Sigmoid colon (tissue), 4 donors: ENCODE measurements around the gene UBA52.

ENCODE experiments used
- CTCF ChIP-seq, 4 experiments: fragments of 450-650 bp in 3 of 4; fragments of 200-600 bp in 1 of 4; IDR thresholded peaks; one replicate each; pipeline ENCODE4 v1.5.1; 2016 to 2019; ENCODE audit warnings: antibody characterized with exemption in 4 of 4, mild to moderate bottlenecking in 3 of 4, moderate library complexity in 2 of 4
- EP300 ChIP-seq, 4 donors: sonication (generic); formaldehyde crosslinking; IDR thresholded peaks; one replicate each; pipeline ENCODE4 v1.6.1; 2017; ENCODE audit warnings: antibody characterized with exemption in 4 of 4
- POLR2A ChIP-seq, 2 donors: fragments of 450-650 bp; IDR thresholded peaks; one replicate each; pipeline ENCODE4 v1.6.1; 2016; ENCODE audit warnings: antibody characterized with exemption in 2 of 2, mild to moderate bottlenecking in 2 of 2, moderate library complexity in 2 of 2
- POLR2AphosphoS5 ChIP-seq, 4 donors: sonication (generic); formaldehyde crosslinking; IDR thresholded peaks; one replicate each; pipeline ENCODE4 v1.6.1; 2017; ENCODE audit warnings: antibody characterized with exemption in 4 of 4

GRCh38 chr19:18593367-18594095 lies 21.9 kb downstream of the UBA52 start:
- TF ChIP-seq CTCF (IDR thresholded peaks at IDR 0.05) (no peak), EP300 (IDR thresholded peaks at IDR 0.05) (no peak), POLR2AphosphoS5 (IDR thresholded peaks at IDR 0.05) (no peak), POLR2A (IDR thresholded peaks at IDR 0.05) (no peak)
